HG03565 (cell line): ENCODE measurements around the gene YTHDC2.
A peak's percentile ranks its signal among the peaks of the same experiment; 100 is the strongest.

Source experiments
- ATAC-seq: cut with Tn5 transposase; IDR thresholded peaks from one replicate; pipeline ENCODE4 v1.9.1; 2021; ENCODE audit warnings: mild to moderate bottlenecking, moderate library complexity; ENCODE audit not compliant: unreplicated experiment

Gene YTHDC2

DNA sequence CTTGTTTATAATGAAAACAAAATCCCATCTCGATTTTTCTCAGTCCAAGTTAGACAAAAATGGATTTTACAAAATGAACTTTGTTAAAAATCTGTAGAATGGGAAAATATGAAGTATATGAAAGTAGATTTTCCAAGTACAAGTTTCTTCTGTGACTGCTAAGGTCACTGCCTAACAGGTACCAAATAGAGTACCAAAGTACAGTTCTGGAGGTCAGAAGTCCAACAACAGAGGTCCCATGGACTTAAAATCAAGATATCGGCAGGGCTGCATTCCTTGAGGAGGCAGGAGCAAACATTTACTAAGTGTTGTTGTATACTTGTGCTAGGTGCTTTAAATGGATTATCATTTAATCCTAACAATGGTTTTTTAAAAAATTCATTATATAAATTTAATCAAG is 5.9 kb downstream of the YTHDC2 start:
- no peak for ATAC-seq

GRCh38 chr5:113520429-113520828 is 6.9 kb downstream of the YTHDC2 start:
- peak; percentile 65 for ATAC-seq

DNA sequence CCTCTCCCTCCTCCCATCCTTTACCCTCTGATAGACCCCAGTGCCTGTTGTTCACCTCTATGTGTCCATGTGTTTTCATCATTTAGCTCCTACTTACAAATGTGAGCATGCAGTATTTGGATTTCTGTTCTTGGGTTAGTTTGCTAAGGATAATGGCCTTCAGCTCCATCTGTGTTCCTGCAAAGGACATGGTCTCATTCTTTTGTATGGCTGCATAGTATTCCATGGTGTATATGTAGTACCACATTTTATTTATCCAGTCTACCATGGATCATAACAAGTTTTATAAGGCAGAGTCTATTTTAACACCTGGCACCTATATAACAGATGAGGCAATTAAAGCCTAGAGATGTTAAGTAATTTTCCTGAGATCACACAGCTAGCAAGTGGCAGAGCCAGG is 7.4 kb downstream of the YTHDC2 start:
- no peak for ATAC-seq

DNA sequence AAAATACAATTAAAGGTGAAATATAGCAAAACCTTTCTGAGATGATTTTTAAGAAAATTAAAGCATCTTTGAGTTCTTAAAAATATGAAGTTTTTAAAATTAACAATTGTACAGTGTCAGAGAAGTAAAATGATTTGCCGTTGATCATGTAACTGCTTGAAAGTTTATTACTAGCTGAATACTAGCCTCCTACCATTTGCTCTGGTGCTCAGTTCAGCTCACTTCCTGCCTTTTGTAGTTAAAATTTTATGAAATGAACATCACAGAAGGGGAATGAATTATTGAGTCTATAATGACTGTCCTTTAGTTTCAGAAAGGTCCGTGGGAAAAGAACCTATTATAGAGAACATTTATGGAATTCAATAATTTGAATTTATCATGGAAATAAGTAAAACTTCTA is 9.7 kb downstream of the YTHDC2 start:
- no peak for ATAC-seq

- ATAC-seq = peak; percentile 60
Observed at GRCh38 chr5:113524927-113525326, 11.4 kb downstream of the YTHDC2 start.

GRCh38 chr5:113526421-113526820 is 12.9 kb downstream of the YTHDC2 start:
- no peak for ATAC-seq

DNA sequence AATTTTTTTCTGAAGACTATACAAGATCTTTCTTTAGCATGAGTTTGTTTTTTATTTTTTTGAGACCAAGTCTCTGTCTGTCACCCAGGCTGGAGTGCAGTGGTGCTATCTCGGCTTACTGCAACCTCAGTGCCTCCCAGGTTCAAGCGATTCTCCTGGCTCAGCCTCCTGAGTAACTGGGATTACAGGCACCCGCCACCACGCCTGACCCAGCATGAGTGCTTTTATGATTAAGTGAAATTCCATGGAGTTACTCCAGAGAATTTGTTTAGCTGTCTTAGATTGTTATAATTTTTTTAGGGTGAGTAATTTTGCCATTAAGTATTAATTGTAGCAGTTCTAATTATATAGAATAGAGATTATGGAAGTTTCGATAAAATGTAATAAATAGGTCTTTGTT is 14.3 kb downstream of the YTHDC2 start:
- no peak for ATAC-seq

- no peak for ATAC-seq
Observed at GRCh38 chr5:113531481-113532159, 18.1 kb downstream of the YTHDC2 start.

- no peak for ATAC-seq
Observed at GRCh38 chr5:113538313-113538712, 24.8 kb downstream of the YTHDC2 start.

DNA sequence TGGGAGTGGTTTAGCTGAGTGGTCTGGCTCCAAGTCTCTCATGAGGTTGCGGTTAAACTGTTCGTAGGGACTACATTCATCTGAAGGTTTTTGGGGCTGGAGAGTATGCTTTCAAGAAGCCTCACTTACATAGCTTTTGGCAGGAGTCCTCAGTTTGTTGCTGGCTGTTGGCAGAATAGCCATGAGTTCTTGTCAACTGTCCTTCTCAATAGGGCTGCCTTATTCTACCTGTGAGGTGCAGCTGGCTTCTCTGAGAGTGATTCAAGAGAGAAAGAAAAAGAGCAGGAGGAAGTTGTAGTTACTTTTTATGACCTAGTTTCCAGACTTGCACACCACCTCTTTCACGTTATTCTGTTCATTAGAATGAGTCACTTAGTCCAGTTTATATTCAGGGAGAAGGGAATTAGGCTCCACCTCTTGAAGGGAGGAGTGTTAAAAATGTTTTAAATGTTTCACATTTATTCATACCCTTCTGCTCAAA is 33.2 kb downstream of the YTHDC2 start:
- no peak for ATAC-seq

GRCh38 chr5:113548396-113548795 is 34.9 kb downstream of the YTHDC2 start:
- no peak for ATAC-seq

- no peak for ATAC-seq
Observed at GRCh38 chr5:113552137-113552536, 38.6 kb downstream of the YTHDC2 start.

GRCh38 chr5:113552620-113553019 is 39.1 kb downstream of the YTHDC2 start:
- ATAC-seq = no peak

DNA sequence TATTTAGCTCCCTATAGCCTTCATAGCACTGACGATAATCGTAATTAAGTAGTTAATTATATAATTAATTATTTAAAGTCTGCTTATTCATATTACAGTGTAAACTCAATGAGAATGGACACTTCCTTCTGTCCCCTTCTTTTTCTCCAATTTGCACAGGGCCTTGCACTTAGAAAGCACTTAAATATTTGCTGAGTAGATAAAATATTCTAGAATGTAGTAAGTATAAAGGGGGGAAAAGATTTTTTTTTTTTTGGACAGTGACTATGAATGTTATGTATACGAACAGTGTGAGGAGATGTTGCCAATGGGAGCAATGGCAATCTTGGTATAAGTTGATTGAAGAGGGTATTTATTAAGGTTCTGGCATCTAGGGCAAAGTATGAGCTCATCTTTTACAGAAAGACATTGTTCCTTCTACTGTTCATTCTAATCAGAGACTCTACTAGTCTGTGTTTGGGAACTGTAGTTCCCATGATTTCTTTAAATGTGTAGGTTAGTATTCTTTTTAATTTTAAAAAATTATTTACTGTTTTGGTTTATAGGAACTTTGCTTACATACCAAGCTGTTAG is 49.4 kb downstream of the YTHDC2 start:
- no peak for ATAC-seq

GRCh38 chr5:113569396-113569795 is 55.9 kb downstream of the YTHDC2 start:
- ATAC-seq = no peak

GRCh38 chr5:113572716-113573115 is 59.2 kb downstream of the YTHDC2 start:
- no peak for ATAC-seq

- no peak for ATAC-seq
Observed at GRCh38 chr5:113574417-113574816, 60.9 kb downstream of the YTHDC2 start.

DNA sequence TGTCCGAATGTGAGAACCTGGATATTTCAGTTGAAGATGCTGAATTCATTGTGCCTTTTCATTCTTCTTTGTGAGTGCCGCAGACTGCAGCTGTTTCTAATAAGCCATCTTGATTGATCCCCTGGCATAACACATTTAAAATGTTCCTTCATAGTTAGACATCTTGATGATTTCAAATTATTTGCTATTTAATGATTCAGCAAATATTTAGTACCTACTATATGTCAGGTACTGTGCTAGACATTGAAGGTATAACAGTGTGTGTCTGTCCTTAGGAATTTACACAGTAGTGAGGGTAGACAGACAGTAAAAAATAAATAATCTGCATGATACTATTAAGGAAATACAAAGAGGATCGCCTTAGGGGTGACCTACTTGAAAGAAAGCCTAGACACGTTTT is 61.6 kb downstream of the YTHDC2 start:
- no peak for ATAC-seq

DNA sequence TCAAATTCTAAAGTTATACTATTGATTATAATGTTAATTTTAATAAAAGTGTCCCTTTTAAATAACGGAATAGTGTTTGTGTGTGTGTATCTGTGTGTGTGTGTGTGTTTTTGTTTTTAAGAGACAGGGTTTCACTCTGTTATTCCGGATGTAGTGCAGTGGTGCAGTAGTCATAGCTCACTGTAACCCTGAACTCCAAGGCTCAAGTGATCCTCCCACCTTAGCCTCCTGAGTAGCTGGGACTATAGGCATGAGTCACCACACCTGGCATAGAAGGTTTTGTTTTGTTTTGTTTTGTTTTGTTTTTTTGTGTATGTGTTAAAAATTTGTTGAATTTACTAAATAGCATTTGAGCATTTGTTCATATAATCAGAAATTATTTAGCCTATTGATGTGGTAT is 64.6 kb downstream of the YTHDC2 start:
- ATAC-seq = no peak

GRCh38 chr5:113581388-113581787 is 67.9 kb downstream of the YTHDC2 start:
- no peak for ATAC-seq

DNA sequence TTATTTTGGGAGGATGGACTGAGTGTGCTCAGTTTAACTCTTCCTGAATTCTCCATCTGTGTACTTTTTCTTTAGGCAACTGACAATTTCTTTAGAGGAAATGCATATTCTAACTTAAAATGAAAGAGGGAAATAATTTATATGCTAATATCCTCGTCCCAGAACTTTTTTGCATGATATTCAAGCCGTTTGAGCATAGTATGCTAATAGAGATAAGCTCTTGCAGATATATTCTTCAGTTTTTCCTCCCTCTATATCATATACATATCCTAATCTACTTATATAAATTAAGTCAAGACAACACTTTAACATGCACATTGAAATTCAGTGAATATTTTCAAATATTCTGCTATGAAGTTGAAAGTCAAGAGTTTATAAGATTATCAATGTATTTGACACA is 84.7 kb downstream of the YTHDC2 start:
- no peak for ATAC-seq

DNA sequence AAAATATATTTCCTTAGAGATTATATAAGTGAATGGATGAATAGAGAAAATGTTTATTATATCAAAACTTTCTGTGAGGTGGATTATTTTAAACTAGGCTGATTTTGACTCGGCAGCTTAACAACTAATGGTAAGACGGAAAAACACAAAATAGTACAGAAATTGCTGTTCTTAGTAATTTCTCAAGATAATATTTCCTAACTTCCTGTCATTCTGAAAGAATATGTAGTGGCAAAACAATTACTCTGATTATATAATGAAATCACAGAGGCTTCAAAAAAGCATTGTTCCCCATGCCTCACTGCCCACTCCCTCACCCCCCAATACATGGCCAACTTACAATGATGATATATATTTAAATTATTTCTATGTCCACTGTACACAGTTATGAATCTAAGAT is 85.4 kb downstream of the YTHDC2 start:
- no peak for ATAC-seq
